Measurements from ENCODE around the gene IL1R2. TPM values are rescaled to one million over a fixed set of nuclear protein-coding genes. Genes with fewer than 3 reads are reported as not detected.

IL1R2 gene
- total and polyA plus RNA-seq, 2 donors (not counting 1 experiment from before 2014, with no cell fraction given): 0.17 to 0.20 TPM

- no peaks in the 10 kb centered on the region for H4K20me1 ChIP-seq (ENCODE audit: control insufficient read depth, extremely low read depth, insufficient read depth, low read length)
- peak; percentile 45 to 77 for DNase-seq (ENCODE audit: low read depth in 2 of 2)
- no peaks in the 10 kb centered on the region for H3K79me2 ChIP-seq (ENCODE audit: control insufficient read depth, insufficient read depth, low read length)
- TF ChIP-seq, protein P1, sequence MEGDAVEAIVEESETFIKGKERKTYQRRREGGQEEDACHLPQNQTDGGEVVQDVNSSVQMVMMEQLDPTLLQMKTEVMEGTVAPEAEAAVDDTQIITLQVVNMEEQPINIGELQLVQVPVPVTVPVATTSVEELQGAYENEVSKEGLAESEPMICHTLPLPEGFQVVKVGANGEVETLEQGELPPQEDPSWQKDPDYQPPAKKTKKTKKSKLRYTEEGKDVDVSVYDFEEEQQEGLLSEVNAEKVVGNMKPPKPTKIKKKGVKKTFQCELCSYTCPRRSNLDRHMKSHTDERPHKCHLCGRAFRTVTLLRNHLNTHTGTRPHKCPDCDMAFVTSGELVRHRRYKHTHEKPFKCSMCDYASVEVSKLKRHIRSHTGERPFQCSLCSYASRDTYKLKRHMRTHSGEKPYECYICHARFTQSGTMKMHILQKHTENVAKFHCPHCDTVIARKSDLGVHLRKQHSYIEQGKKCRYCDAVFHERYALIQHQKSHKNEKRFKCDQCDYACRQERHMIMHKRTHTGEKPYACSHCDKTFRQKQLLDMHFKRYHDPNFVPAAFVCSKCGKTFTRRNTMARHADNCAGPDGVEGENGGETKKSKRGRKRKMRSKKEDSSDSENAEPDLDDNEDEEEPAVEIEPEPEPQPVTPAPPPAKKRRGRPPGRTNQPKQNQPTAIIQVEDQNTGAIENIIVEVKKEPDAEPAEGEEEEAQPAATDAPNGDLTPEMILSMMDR (conservative IDR thresholded peaks at IDR 0.05 in 1 of 2, IDR thresholded peaks at IDR 0.05 in 1 of 2; ENCODE audit: low read depth in 1 of 2, low read length in 2 of 2): no peak
- no peak for TF ChIP-seq EZH2 (IDR thresholded peaks at IDR 0.05; ENCODE audit: low read length, missing control alignments)
- no peak overlapping the region for H3K9ac ChIP-seq (ENCODE audit: insufficient read depth, low read length)
- H3K4me1 ChIP-seq (ENCODE audit: control insufficient read depth, extremely low read depth, insufficient read depth, low read length): peaks cover 4% of the 10 kb centered on the region
- H2AFZ ChIP-seq (ENCODE audit: low read length): no peak overlapping the region
- no peak overlapping the region for H3K4me3 ChIP-seq (replicated peaks in 1 of 4; ENCODE audit: control extremely low read depth in 1 of 4, insufficient read depth in 1 of 4, low read depth in 3 of 4, low read length in 4 of 4)
- H3K27ac ChIP-seq (ENCODE audit: insufficient read depth, low read length): peak overlapping the region; percentile 37
- no peaks in the 10 kb centered on the region for H3K9me3 ChIP-seq (ENCODE audit: control insufficient read depth, insufficient read depth, low read depth, low read length)
- H3K36me3 ChIP-seq (ENCODE audit: control insufficient read depth, insufficient read depth, low read length): no peaks in the 10 kb centered on the region
- H3K27me3 ChIP-seq (ENCODE audit: control insufficient read depth, insufficient read depth, low read length): no peaks in the 10 kb centered on the region
- no peak overlapping the region for H3K4me2 ChIP-seq (ENCODE audit: extremely low read depth, insufficient read depth, low read length)
Measured at GRCh38 chr2:102021779-102022178, 30.0 kb downstream of the IL1R2 start.

DNA sequence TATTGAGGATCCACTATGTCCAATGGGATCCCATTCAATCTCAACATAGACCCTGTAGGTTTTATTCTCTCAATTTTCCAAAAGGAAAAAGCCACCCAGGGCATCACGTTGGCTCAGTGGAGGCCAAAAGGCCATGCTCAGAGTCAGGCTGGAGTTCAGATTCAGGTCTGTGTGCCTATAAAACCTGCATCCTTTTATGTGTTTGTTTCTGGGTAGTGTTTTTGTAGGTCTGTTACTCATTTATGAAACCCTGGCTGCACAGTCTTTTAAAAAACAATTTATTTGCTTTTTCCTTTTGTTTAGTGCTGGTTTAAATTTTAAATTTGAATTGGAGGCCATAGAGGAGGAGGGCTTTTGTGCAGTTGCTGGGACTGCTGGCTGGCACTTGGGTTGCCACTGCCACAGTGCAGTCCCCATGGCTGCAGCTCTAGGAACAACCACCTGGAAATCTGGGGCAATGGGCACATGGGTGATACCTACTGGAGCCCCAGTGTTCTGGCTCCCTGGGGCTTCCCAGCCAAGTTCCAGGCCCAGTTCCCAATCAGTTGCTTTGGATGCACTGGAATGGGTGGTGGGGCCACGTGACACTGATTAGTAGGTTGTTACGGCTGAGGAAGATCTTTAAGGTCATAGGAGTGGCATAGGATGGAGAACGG, 31.3 kb downstream of the IL1R2 start:
- no peak for DNase-seq (ENCODE audit: low read depth in 2 of 2)
- H3K4me2 ChIP-seq (ENCODE audit: extremely low read depth, insufficient read depth, low read length): no peak overlapping the region
- H3K4me1 ChIP-seq (ENCODE audit: control insufficient read depth, extremely low read depth, insufficient read depth, low read length): peaks cover 14% of the 10 kb centered on the region
- no peak overlapping the region for H3K9ac ChIP-seq (ENCODE audit: insufficient read depth, low read length)
- H4K20me1 ChIP-seq (ENCODE audit: control insufficient read depth, extremely low read depth, insufficient read depth, low read length): no peaks in the 10 kb centered on the region
- no peak for TF ChIP-seq EZH2 (IDR thresholded peaks at IDR 0.05; ENCODE audit: low read length, missing control alignments)
- TF ChIP-seq, protein P1 (conservative IDR thresholded peaks at IDR 0.05 in 1 of 2, IDR thresholded peaks at IDR 0.05 in 1 of 2; ENCODE audit: low read depth in 1 of 2, low read length in 2 of 2): no peak
- no peaks in the 10 kb centered on the region for H3K9me3 ChIP-seq (ENCODE audit: control insufficient read depth, insufficient read depth, low read depth, low read length)
- H3K4me3 ChIP-seq (replicated peaks in 1 of 4; ENCODE audit: control extremely low read depth in 1 of 4, insufficient read depth in 1 of 4, low read depth in 3 of 4, low read length in 4 of 4): no peak overlapping the region
- no peaks in the 10 kb centered on the region for H3K27me3 ChIP-seq (ENCODE audit: control insufficient read depth, insufficient read depth, low read length)
- no peak overlapping the region for H3K27ac ChIP-seq (ENCODE audit: insufficient read depth, low read length)
- no peak overlapping the region for H2AFZ ChIP-seq (ENCODE audit: low read length)
- H3K36me3 ChIP-seq (ENCODE audit: control insufficient read depth, insufficient read depth, low read length): no peaks in the 10 kb centered on the region
- no peaks in the 10 kb centered on the region for H3K79me2 ChIP-seq (ENCODE audit: control insufficient read depth, insufficient read depth, low read length)

DNA sequence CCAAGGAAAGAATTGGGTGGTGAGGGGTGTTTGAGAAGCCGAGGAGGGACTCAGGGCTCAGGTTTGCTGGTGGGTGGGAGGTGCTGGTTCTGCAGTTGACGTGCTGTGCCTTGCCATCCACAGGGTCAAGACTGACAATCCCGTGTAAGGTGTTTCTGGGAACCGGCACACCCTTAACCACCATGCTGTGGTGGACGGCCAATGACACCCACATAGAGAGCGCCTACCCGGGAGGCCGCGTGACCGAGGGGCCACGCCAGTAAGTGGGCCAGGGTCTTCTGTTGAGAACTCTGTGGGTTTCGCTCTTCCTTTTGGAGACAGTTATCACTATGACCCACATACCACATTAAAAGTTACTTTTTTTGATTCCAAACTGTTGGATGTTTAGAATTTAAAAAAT, 32.6 kb downstream of the IL1R2 start:
- no peaks in the 10 kb centered on the region for H3K9me3 ChIP-seq (ENCODE audit: control insufficient read depth, insufficient read depth, low read depth, low read length)
- no peak for DNase-seq (ENCODE audit: low read depth in 2 of 2)
- H2AFZ ChIP-seq (ENCODE audit: low read length): no peak overlapping the region
- no peaks in the 10 kb centered on the region for H3K79me2 ChIP-seq (ENCODE audit: control insufficient read depth, insufficient read depth, low read length)
- H3K4me1 ChIP-seq (ENCODE audit: control insufficient read depth, extremely low read depth, insufficient read depth, low read length): peaks cover 15% of the 10 kb centered on the region
- H3K27me3 ChIP-seq (ENCODE audit: control insufficient read depth, insufficient read depth, low read length): no peaks in the 10 kb centered on the region
- no peak overlapping the region for H3K4me3 ChIP-seq (replicated peaks in 1 of 4; ENCODE audit: control extremely low read depth in 1 of 4, insufficient read depth in 1 of 4, low read depth in 3 of 4, low read length in 4 of 4)
- H3K27ac ChIP-seq (ENCODE audit: insufficient read depth, low read length): no peak overlapping the region
- H4K20me1 ChIP-seq (ENCODE audit: control insufficient read depth, extremely low read depth, insufficient read depth, low read length): no peaks in the 10 kb centered on the region
- no peak overlapping the region for H3K4me2 ChIP-seq (ENCODE audit: extremely low read depth, insufficient read depth, low read length)
- TF ChIP-seq EZH2 (IDR thresholded peaks at IDR 0.05; ENCODE audit: low read length, missing control alignments): no peak
- TF ChIP-seq, protein P1 (conservative IDR thresholded peaks at IDR 0.05 in 1 of 2, IDR thresholded peaks at IDR 0.05 in 1 of 2; ENCODE audit: low read depth in 1 of 2, low read length in 2 of 2): no peak
- H3K9ac ChIP-seq (ENCODE audit: insufficient read depth, low read length): no peak overlapping the region
- H3K36me3 ChIP-seq (ENCODE audit: control insufficient read depth, insufficient read depth, low read length): no peaks in the 10 kb centered on the region
